ENCODE results near the gene KLHL13.

- TF ChIP-seq CTCF (conservative IDR thresholded peaks at IDR 0.05), result no peak
- TF ChIP-seq EZH2 (IDR thresholded peaks at IDR 0.05; ENCODE audit: low read depth), result no peak
Observed at GRCh38 chrX:118148737-118149136, 32.1 kb upstream of the KLHL13 start.
